Caco-2 (cell line): ENCODE results near the gene FER. TPM values are rescaled to one million over a fixed set of nuclear protein-coding genes. Genes with fewer than 3 reads are reported as not detected.

Experiments
- BruUV-seq: library from RNA; stranded (reverse); fragments of 400-500 nt; replicated peaks from 2 replicates; lab custom pipeline; 2021; lab: Mats Ljungman, UMichigan
- CTCF ChIA-PET: fragments of 300-600 bp; sonication (Branson Sonifier 250); formaldehyde crosslinking; loops from one replicate; lab custom pipeline; 2022; ENCODE audit warnings: antibody characterized with exemption; lab: Charles Lee
- POLR2A ChIA-PET: fragments of 300-600 bp; sonication (Branson Sonifier 250); formaldehyde crosslinking; loops from one replicate; lab custom pipeline; 2022; ENCODE audit warnings: antibody characterized with exemption; lab: Charles Lee
- DNase-seq, 2 experiments: peaks; one replicate each; pipeline versions ENCODE4 v3.0.0 to v3.0.0-alpha.2; 2020 to 2022
- H3K27me3 ChIP-seq: replicated peaks from 2 replicates; pipeline ENCODE4 v1.6.0; 2011; ENCODE audit warnings: low read length; ENCODE audit not compliant: control insufficient read depth, insufficient read depth
- H3K36me3 ChIP-seq: 2 replicates; pipeline ENCODE4 v1.5.1; 2011; ENCODE audit warnings: low read length; ENCODE audit not compliant: control insufficient read depth, insufficient read depth
- H3K4me1 ChIP-seq: fragments of 250-450 bp; sonication (Bioruptor Pico); 2 replicates; pipeline ENCODE4 v1.5.1; 2020; ENCODE audit warnings: mild to moderate bottlenecking
- H3K4me3 ChIP-seq: 2 replicates; pipeline ENCODE4 v1.5.1; 2011; ENCODE audit warnings: low read depth, mild to moderate bottlenecking, control low read depth, low read length
- H3K9me3 ChIP-seq: fragments of 250-450 bp; sonication (Bioruptor Pico); 2 replicates; pipeline ENCODE4 v1.5.1; 2020; ENCODE audit warnings: mild to moderate bottlenecking, moderate library complexity
- H3K27ac Mint-ChIP-seq: one replicate; pipeline ENCODE4 v1.8.0; 2022; ENCODE audit warnings: mixed read lengths; ENCODE audit not compliant: unreplicated experiment
- H3K27me3 Mint-ChIP-seq: one replicate; pipeline ENCODE4 v1.8.0; 2022; ENCODE audit warnings: mixed read lengths; ENCODE audit not compliant: insufficient read depth, unreplicated experiment
- H3K36me3 Mint-ChIP-seq: one replicate; pipeline ENCODE4 v1.8.0; 2022; ENCODE audit warnings: mild to moderate bottlenecking, mixed read lengths; ENCODE audit not compliant: insufficient read depth, unreplicated experiment
- H3K4me1 Mint-ChIP-seq: one replicate; pipeline ENCODE4 v1.8.0; 2022; ENCODE audit warnings: low read depth, mixed read lengths; ENCODE audit not compliant: unreplicated experiment
- H3K4me3 Mint-ChIP-seq: one replicate; pipeline ENCODE4 v1.8.0; 2022; ENCODE audit warnings: mild to moderate bottlenecking, moderate library complexity, mixed read lengths; ENCODE audit not compliant: unreplicated experiment
- H3K9me3 Mint-ChIP-seq: one replicate; pipeline ENCODE4 v1.8.0; 2022; ENCODE audit warnings: mixed read lengths; ENCODE audit not compliant: unreplicated experiment
- intact Hi-C: fragments of 100-400 bp; cut with micrococcal nuclease; formaldehyde crosslinking; loops from one replicate; pipeline ENCODE4 v1.10.0; 2022; ENCODE audit not compliant: unreplicated experiment
- total RNA-seq: library from RNA; stranded (reverse); gene quantifications from 2 replicates; pipeline ENCODE4 v1.2.3, GENCODE V29; 2022
- TF ChIP-seq, protein P1 (sequence below), 2 experiments: fragments of 200-600 bp in 1 of 2; IDR thresholded peaks; 1 replicate in 1 of 2; 2 replicates in 1 of 2; pipeline versions ENCODE4 v1.5.1 to v1.8.0; 2011 to 2022; ENCODE audit warnings: antibody characterized with exemption in 1 of 2, control low read depth in 1 of 2, inconsistent platforms in 1 of 2, low read depth in 1 of 2, low read length in 1 of 2, mild to moderate bottlenecking in 1 of 2, moderate library complexity in 1 of 2; ENCODE audit not compliant: insufficient read depth in 1 of 2, severe bottlenecking in 1 of 2, unreplicated experiment in 1 of 2

The FER gene
- total RNA-seq, 1 experiment from 2014 or later, result 43.1 TPM

GRCh38 chr5:108730617-108731340 lies 16.9 kb upstream of the FER start:
- intact Hi-C loops, result no loop called here
- DNase-seq, result no peak
- no peaks in the 10 kb centered on the region for H3K9me3 Mint-ChIP-seq
- TF ChIP-seq, protein P1, sequence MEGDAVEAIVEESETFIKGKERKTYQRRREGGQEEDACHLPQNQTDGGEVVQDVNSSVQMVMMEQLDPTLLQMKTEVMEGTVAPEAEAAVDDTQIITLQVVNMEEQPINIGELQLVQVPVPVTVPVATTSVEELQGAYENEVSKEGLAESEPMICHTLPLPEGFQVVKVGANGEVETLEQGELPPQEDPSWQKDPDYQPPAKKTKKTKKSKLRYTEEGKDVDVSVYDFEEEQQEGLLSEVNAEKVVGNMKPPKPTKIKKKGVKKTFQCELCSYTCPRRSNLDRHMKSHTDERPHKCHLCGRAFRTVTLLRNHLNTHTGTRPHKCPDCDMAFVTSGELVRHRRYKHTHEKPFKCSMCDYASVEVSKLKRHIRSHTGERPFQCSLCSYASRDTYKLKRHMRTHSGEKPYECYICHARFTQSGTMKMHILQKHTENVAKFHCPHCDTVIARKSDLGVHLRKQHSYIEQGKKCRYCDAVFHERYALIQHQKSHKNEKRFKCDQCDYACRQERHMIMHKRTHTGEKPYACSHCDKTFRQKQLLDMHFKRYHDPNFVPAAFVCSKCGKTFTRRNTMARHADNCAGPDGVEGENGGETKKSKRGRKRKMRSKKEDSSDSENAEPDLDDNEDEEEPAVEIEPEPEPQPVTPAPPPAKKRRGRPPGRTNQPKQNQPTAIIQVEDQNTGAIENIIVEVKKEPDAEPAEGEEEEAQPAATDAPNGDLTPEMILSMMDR (IDR thresholded peaks at IDR 0.05; ENCODE audit: insufficient read depth in 1 of 2, low read depth in 1 of 2, low read length in 1 of 2, severe bottlenecking in 1 of 2, unreplicated experiment in 1 of 2), result no peak
- Histone ChIP-seq H3K36me3 (no peaks in the 10 kb centered on the region), H3K27me3 (no peaks in the 10 kb centered on the region), H3K4me3 (no peak overlapping the region), H3K9me3 (no peaks in the 10 kb centered on the region), H3K4me1 (peaks cover 11% of the 10 kb centered on the region)
- no peaks in the 10 kb centered on the region for H3K27me3 Mint-ChIP-seq
- CTCF ChIA-PET, result no interaction called here
- peaks cover 36% of the 10 kb centered on the region for H3K4me1 Mint-ChIP-seq
- POLR2A ChIA-PET, result no interaction called here
- H3K36me3 Mint-ChIP-seq, result peaks cover 7% of the 10 kb centered on the region
- no TSS peak for BruUV-seq
- no peak overlapping the region for H3K4me3 Mint-ChIP-seq
- no peak overlapping the region for H3K27ac Mint-ChIP-seq

GRCh38 chr5:108735790-108736189 lies 11.9 kb upstream of the FER start:
- Mint-ChIP-seq H3K9me3 (no peaks in the 10 kb centered on the region), H3K4me1 (peaks cover 18% of the 10 kb centered on the region), H3K27ac (no peak overlapping the region), H3K36me3 (no peaks in the 10 kb centered on the region), H3K27me3 (no peaks in the 10 kb centered on the region), H3K4me3 (no peak overlapping the region)
- ChIA-PET CTCF (no interaction called here), POLR2A (no interaction called here)
- Histone ChIP-seq H3K9me3 (no peaks in the 10 kb centered on the region), H3K27me3 (no peaks in the 10 kb centered on the region), H3K4me3 (no peak overlapping the region), H3K36me3 (no peaks in the 10 kb centered on the region), H3K4me1 (no peaks in the 10 kb centered on the region)
- no TSS peak for BruUV-seq
- TF ChIP-seq, protein P1 (IDR thresholded peaks at IDR 0.05; ENCODE audit: insufficient read depth in 1 of 2, low read depth in 1 of 2, low read length in 1 of 2, severe bottlenecking in 1 of 2, unreplicated experiment in 1 of 2), result no peak
- intact Hi-C loops, result no loop called here
- DNase-seq, result no peak

GRCh38 chr5:108736855-108737254 lies 10.8 kb upstream of the FER start:
- CTCF ChIA-PET, result no interaction called here
- peak overlapping the region; percentile 49 for H3K27ac Mint-ChIP-seq
- intact Hi-C loops, result no loop called here
- Histone ChIP-seq H3K36me3 (no peaks in the 10 kb centered on the region), H3K9me3 (no peaks in the 10 kb centered on the region), H3K27me3 (no peaks in the 10 kb centered on the region), H3K4me3 (no peak overlapping the region), H3K4me1 (peaks cover 4% of the 10 kb centered on the region)
- H3K27me3 Mint-ChIP-seq, result no peaks in the 10 kb centered on the region
- peaks cover 29% of the 10 kb centered on the region for H3K4me1 Mint-ChIP-seq
- no peaks in the 10 kb centered on the region for H3K36me3 Mint-ChIP-seq
- POLR2A ChIA-PET, result no interaction called here
- H3K4me3 Mint-ChIP-seq, result no peak overlapping the region
- TF ChIP-seq, protein P1 (IDR thresholded peaks at IDR 0.05; ENCODE audit: insufficient read depth in 1 of 2, low read depth in 1 of 2, low read length in 1 of 2, severe bottlenecking in 1 of 2, unreplicated experiment in 1 of 2), result no peak
- H3K9me3 Mint-ChIP-seq, result peaks cover 3% of the 10 kb centered on the region
- BruUV-seq, result no TSS peak
- DNase-seq, result no peak
